ENCODE data around the gene EML4. TPM values are rescaled to one million over a fixed set of nuclear protein-coding genes. Genes with fewer than 3 reads are reported as not detected.

Gene EML4
- total and polyA plus RNA-seq, 4 donors = 22.6 to 85.8 (median 54.4) TPM

DNA sequence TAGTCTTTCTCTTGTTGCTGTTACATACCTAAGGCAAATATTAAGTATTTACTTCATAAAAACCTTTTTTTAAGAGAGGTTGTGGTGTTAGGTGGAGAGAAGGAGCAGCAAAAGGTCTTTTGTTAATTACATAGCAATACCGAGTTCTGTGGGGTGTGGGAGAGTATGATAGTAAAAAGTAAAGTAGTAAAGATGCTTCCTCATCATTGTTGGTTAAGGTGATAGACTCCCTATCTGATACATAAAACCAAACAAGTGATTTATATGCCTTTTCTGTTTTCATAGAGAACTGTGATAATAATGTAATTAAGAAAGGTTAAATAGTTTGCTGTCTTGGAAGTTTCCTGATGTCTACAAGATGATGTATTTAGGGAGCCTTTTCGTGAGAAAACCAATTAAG lies 75.4 kb downstream of the EML4 start:
- 83 to 86% methylated on average over 2 of the region's 2 CpGs for WGBS, 2 donors
- H3K9me3 ChIP-seq (ENCODE audit: control insufficient read depth in 4 of 4, insufficient read depth in 3 of 4, low read length in 3 of 4) = no peaks in the 10 kb centered on the region
- H3K9ac ChIP-seq (ENCODE audit: insufficient read depth in 1 of 2, low read length in 2 of 2) = no peak overlapping the region
- H3K4me3 ChIP-seq = no peak overlapping the region
- TF ChIP-seq, protein P1, sequence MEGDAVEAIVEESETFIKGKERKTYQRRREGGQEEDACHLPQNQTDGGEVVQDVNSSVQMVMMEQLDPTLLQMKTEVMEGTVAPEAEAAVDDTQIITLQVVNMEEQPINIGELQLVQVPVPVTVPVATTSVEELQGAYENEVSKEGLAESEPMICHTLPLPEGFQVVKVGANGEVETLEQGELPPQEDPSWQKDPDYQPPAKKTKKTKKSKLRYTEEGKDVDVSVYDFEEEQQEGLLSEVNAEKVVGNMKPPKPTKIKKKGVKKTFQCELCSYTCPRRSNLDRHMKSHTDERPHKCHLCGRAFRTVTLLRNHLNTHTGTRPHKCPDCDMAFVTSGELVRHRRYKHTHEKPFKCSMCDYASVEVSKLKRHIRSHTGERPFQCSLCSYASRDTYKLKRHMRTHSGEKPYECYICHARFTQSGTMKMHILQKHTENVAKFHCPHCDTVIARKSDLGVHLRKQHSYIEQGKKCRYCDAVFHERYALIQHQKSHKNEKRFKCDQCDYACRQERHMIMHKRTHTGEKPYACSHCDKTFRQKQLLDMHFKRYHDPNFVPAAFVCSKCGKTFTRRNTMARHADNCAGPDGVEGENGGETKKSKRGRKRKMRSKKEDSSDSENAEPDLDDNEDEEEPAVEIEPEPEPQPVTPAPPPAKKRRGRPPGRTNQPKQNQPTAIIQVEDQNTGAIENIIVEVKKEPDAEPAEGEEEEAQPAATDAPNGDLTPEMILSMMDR (IDR thresholded peaks at IDR 0.05; ENCODE audit: control extremely low read depth, extremely low read depth) = no peak
- no peak for ATAC-seq (ENCODE audit: insufficient read depth, low FRiP score)
- H3K27me3 ChIP-seq (ENCODE audit: control insufficient read depth in 3 of 3, insufficient read depth in 3 of 3, low read length in 2 of 3) = no peaks in the 10 kb centered on the region
- peaks cover 0 to 14% (median 8%) of the 10 kb centered on the region in 5 donors for H3K4me1 ChIP-seq (ENCODE audit: control insufficient read depth in 5 of 5, insufficient read depth in 5 of 5, low read length in 5 of 5)
- no peak for DNase-seq
- H3K36me3 ChIP-seq (ENCODE audit: control insufficient read depth in 4 of 4, insufficient read depth in 4 of 4, low read length in 4 of 4) = peaks cover 0 to 16% (median 5%) of the 10 kb centered on the region in 4 donors
- H3K27ac ChIP-seq (ENCODE audit: low read depth in 1 of 2, low read length in 1 of 2) = no peak overlapping the region

DNA sequence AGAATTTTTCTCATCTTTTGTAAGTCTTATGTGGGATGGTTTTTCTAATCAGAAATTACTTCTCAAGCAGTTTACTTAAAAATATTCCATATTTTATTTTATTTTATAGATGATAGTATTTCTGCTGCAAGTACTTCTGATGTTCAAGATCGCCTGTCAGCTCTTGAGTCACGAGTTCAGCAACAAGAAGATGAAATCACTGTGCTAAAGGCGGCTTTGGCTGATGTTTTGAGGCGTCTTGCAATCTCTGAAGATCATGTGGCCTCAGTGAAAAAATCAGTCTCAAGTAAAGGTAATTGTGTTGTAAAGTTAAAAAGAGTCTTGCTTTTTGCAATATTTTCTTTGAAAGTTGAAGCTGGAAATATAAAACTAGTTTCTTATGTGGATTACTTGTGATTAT lies 76.2 kb downstream of the EML4 start:
- no peak for DNase-seq
- H3K9me3 ChIP-seq (ENCODE audit: control insufficient read depth in 4 of 4, insufficient read depth in 3 of 4, low read length in 3 of 4) = no peaks in the 10 kb centered on the region
- H3K36me3 ChIP-seq (ENCODE audit: control insufficient read depth in 4 of 4, insufficient read depth in 4 of 4, low read length in 4 of 4) = peaks cover 0 to 16% (median 5%) of the 10 kb centered on the region in 4 donors
- WGBS, 2 donors = 88 to 94% methylated on average over 4 of the region's 4 CpGs
- no peaks in the 10 kb centered on the region for H3K27me3 ChIP-seq (ENCODE audit: control insufficient read depth in 3 of 3, insufficient read depth in 3 of 3, low read length in 2 of 3)
- H3K27ac ChIP-seq (ENCODE audit: low read depth in 1 of 2, low read length in 1 of 2) = no peak overlapping the region
- peaks cover 0 to 22% (median 14%) of the 10 kb centered on the region in 5 donors for H3K4me1 ChIP-seq (ENCODE audit: control insufficient read depth in 5 of 5, insufficient read depth in 5 of 5, low read length in 5 of 5)
- no peak overlapping the region for H3K4me3 ChIP-seq
- H3K9ac ChIP-seq (ENCODE audit: insufficient read depth in 1 of 2, low read length in 2 of 2) = no peak overlapping the region
- TF ChIP-seq, protein P1 (IDR thresholded peaks at IDR 0.05; ENCODE audit: control extremely low read depth, extremely low read depth) = no peak
- ATAC-seq (ENCODE audit: insufficient read depth, low FRiP score) = no peak

DNA sequence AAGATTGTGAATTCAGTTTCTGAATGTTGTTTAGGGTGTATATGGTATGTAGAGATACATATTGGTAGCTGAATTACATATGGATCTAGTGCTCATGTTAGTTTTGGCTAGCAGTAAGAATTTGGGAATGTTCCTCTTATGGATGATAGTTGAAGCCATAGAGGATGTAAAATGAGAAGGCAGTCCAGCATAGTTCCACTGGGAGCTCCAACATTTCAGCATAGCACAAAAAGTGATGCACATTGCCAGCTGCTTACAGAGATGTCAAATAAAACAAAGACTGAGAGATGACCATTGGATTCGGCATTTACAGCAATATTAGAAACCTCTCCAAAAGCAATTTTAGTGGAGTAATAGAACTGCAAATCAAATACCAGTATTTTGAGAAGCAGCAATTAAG lies 77.4 kb downstream of the EML4 start:
- TF ChIP-seq, protein P1 (IDR thresholded peaks at IDR 0.05; ENCODE audit: control extremely low read depth, extremely low read depth) = no peak
- WGBS, 2 donors = 92 to 97% methylated on average over 1 of the region's 1 CpG
- Histone ChIP-seq H3K4me3 (no peak overlapping the region), H3K27ac (ENCODE audit: low read depth in 1 of 2, low read length in 1 of 2) (no peak overlapping the region), H3K4me1 (ENCODE audit: control insufficient read depth in 5 of 5, insufficient read depth in 5 of 5, low read length in 5 of 5) (peaks cover 0 to 17% (median 9%) of the 10 kb centered on the region in 5 donors), H3K36me3 (ENCODE audit: control insufficient read depth in 4 of 4, insufficient read depth in 4 of 4, low read length in 4 of 4) (peaks cover 0 to 16% (median 5%) of the 10 kb centered on the region in 4 donors), H3K9ac (ENCODE audit: insufficient read depth in 1 of 2, low read length in 2 of 2) (no peak overlapping the region), H3K27me3 (ENCODE audit: control insufficient read depth in 3 of 3, insufficient read depth in 3 of 3, low read length in 2 of 3) (no peaks in the 10 kb centered on the region), H3K9me3 (ENCODE audit: control insufficient read depth in 4 of 4, insufficient read depth in 3 of 4, low read length in 3 of 4) (no peaks in the 10 kb centered on the region)
- ATAC-seq (ENCODE audit: insufficient read depth, low FRiP score) (no peak), DNase-seq (no peak)

DNA sequence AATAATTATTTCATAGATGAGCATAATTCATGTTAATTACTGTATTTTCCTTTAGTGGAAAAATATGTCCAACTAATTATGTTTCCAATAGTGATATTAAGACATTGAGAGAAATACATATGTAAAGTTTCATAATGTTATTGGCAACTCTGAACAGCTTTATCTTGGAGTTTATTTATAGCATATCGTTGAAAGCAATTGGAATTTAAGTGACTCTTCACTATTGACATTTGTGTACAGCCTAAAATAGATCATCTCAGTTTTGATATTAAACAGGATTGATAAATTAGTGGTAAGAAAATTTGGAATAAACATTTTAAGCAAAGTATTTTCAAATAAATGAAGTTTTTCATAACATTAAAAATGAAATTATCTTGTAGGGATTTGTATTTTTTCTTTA lies 79.7 kb downstream of the EML4 start:
- Histone ChIP-seq H3K27ac (ENCODE audit: low read depth in 1 of 2, low read length in 1 of 2) (no peak overlapping the region), H3K4me1 (ENCODE audit: control insufficient read depth in 5 of 5, insufficient read depth in 5 of 5, low read length in 5 of 5) (peaks cover 0 to 17% (median 9%) of the 10 kb centered on the region in 5 donors), H3K4me3 (no peak overlapping the region), H3K9me3 (ENCODE audit: control insufficient read depth in 4 of 4, insufficient read depth in 3 of 4, low read length in 3 of 4) (no peaks in the 10 kb centered on the region), H3K9ac (ENCODE audit: insufficient read depth in 1 of 2, low read length in 2 of 2) (no peak overlapping the region), H3K27me3 (ENCODE audit: control insufficient read depth in 3 of 3, insufficient read depth in 3 of 3, low read length in 2 of 3) (no peaks in the 10 kb centered on the region), H3K36me3 (ENCODE audit: control insufficient read depth in 4 of 4, insufficient read depth in 4 of 4, low read length in 4 of 4) (peaks cover 0 to 16% (median 5%) of the 10 kb centered on the region in 4 donors)
- ATAC-seq (ENCODE audit: insufficient read depth, low FRiP score) = no peak
- TF ChIP-seq, protein P1 (IDR thresholded peaks at IDR 0.05; ENCODE audit: control extremely low read depth, extremely low read depth) = no peak
- WGBS, 2 donors = 58 to 76% methylated on average over 1 of the region's 1 CpG
- DNase-seq = no peak
